Ishikawa (cell line): Measurements from ENCODE around the gene KIAA1671.

Experiments
- CEBPB ChIP-seq: IDR thresholded peaks from 2 replicates; pipeline ENCODE4 v1.6.1; 2012
- CREB1 ChIP-seq: IDR thresholded peaks from 2 replicates; pipeline ENCODE4 v1.6.1; 2012; ENCODE audit warnings: low read depth
- EGR1 ChIP-seq: IDR thresholded peaks from 2 replicates; pipeline ENCODE4 v1.6.1; 2012
- EP300 ChIP-seq: IDR thresholded peaks from 2 replicates; pipeline ENCODE4 v1.6.1; 2012; ENCODE audit warnings: borderline replicate concordance
- FOXM1 ChIP-seq: IDR thresholded peaks from 2 replicates; pipeline ENCODE4 v1.6.1; 2012; ENCODE audit warnings: low read depth, borderline replicate concordance
- MAX ChIP-seq: IDR thresholded peaks from 2 replicates; pipeline ENCODE4 v1.6.1; 2012
- NFIC ChIP-seq: IDR thresholded peaks from 2 replicates; pipeline ENCODE4 v1.6.1; 2012
- RAD21 ChIP-seq: IDR thresholded peaks from 2 replicates; pipeline ENCODE4 v1.6.1; 2012; ENCODE audit warnings: low read depth
- REST ChIP-seq: IDR thresholded peaks from 2 replicates; pipeline ENCODE4 v1.6.1; 2012; ENCODE audit warnings: low read depth, mild to moderate bottlenecking
- TAF1 ChIP-seq: IDR thresholded peaks from 2 replicates; pipeline ENCODE4 v1.6.1; 2012; ENCODE audit warnings: low read depth, mild to moderate bottlenecking
- TCF12 ChIP-seq: IDR thresholded peaks from 2 replicates; pipeline ENCODE4 v1.6.1; 2012; ENCODE audit warnings: low read depth
- TEAD4 ChIP-seq: IDR thresholded peaks from 2 replicates; pipeline ENCODE4 v1.6.1; 2012
- USF1 ChIP-seq: IDR thresholded peaks from 2 replicates; pipeline ENCODE4 v1.6.1; 2012
- YY1 ChIP-seq: IDR thresholded peaks from 2 replicates; pipeline ENCODE4 v1.6.1; 2012; ENCODE audit warnings: low read depth
- ZBTB7A ChIP-seq: IDR thresholded peaks from 2 replicates; pipeline ENCODE4 v1.6.1; 2012; ENCODE audit warnings: low read depth

The KIAA1671 gene

GRCh38 chr22:24957043-24957442 lies 4.5 kb downstream of the KIAA1671 start:
- TF ChIP-seq MAX (no peak), TAF1 (no peak), ZBTB7A (no peak), CREB1 (no peak), FOXM1 (no peak), REST (no peak), YY1 (no peak), EGR1 (no peak), TCF12 (no peak), USF1 (no peak), TEAD4 (no peak), RAD21 (no peak), NFIC (no peak), EP300 (no peak), CEBPB (no peak)

- TF ChIP-seq EGR1 (no peak), REST (no peak), TEAD4 (no peak), USF1 (no peak), TAF1 (no peak), FOXM1 (no peak), CREB1 (no peak), ZBTB7A (no peak), NFIC (no peak), YY1 (no peak), MAX (no peak), CEBPB (no peak), EP300 (no peak), RAD21 (no peak), TCF12 (no peak)
Observed at GRCh38 chr22:24961217-24961844, 8.8 kb downstream of the KIAA1671 start.

GRCh38 chr22:24962094-24962493 lies 9.6 kb downstream of the KIAA1671 start:
- TF ChIP-seq EGR1 (no peak), NFIC (no peak), CEBPB (no peak), YY1 (no peak), USF1 (no peak), ZBTB7A (no peak), REST (no peak), RAD21 (no peak), CREB1 (no peak), FOXM1 (no peak), TEAD4 (no peak), EP300 (no peak), TAF1 (no peak), TCF12 (no peak), MAX (no peak)

- TF ChIP-seq ZBTB7A (no peak), EGR1 (no peak), TAF1 (no peak), TCF12 (no peak), YY1 (no peak), NFIC (no peak), CEBPB (no peak), MAX (no peak), USF1 (no peak), CREB1 (no peak), EP300 (no peak)
Observed at GRCh38 chr22:24962835-24963234, 10.3 kb downstream of the KIAA1671 start.
